Skeletal muscle satellite cell (primary cell): Measurements from ENCODE around the gene ITGA1.

Source experiments
- H3K27me3 ChIP-seq: 2 replicates; pipeline ENCODE4 v1.7.0; 2013; ENCODE audit warnings: low read length; ENCODE audit not compliant: control insufficient read depth, insufficient read depth
- H3K36me3 ChIP-seq: 2 replicates; pipeline ENCODE4 v1.7.0; 2013; ENCODE audit warnings: mild to moderate bottlenecking, control low read depth, low read length; ENCODE audit not compliant: insufficient read depth
- H3K4me1 ChIP-seq: 2 replicates; pipeline ENCODE4 v1.7.0; 2013; ENCODE audit warnings: low read length; ENCODE audit not compliant: control insufficient read depth, insufficient read depth
- H3K4me2 ChIP-seq: 2 replicates; pipeline ENCODE4 v1.7.0; 2013; ENCODE audit warnings: mild to moderate bottlenecking, low read length
- H3K4me3 ChIP-seq: 2 replicates; pipeline ENCODE4 v1.7.0; 2013; ENCODE audit warnings: low read length
- H3K9ac ChIP-seq: 2 replicates; pipeline ENCODE4 v1.7.0; 2013; ENCODE audit warnings: mild to moderate bottlenecking, low read depth, low read length, moderate library complexity
- H3K9me3 ChIP-seq: replicated peaks from 2 replicates; pipeline ENCODE4 v1.7.0; 2013; ENCODE audit warnings: mild to moderate bottlenecking, control low read depth, low read length

ITGA1 gene

DNA sequence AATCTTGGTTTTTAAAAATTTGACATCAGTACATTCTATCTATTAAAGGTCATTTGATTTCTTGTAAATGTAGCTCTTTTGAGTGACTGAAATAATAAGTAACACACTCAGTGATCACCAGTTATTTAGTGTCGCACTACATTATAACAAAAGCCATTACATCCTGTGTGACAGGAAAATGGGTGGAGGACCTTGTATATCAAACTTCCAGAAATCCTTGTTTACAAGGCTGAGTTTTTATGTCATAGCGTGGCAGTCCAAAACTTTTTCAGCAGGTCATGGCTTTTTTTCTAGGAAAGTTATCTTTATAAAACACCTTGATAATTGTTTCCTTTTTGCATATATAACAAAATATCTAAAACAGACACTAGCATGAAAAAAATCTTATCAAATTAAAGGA, 14.4 kb upstream of the ITGA1 start:
- H3K4me1 ChIP-seq = no peaks in the 10 kb centered on the region
- no peak overlapping the region for H3K9ac ChIP-seq

DNA sequence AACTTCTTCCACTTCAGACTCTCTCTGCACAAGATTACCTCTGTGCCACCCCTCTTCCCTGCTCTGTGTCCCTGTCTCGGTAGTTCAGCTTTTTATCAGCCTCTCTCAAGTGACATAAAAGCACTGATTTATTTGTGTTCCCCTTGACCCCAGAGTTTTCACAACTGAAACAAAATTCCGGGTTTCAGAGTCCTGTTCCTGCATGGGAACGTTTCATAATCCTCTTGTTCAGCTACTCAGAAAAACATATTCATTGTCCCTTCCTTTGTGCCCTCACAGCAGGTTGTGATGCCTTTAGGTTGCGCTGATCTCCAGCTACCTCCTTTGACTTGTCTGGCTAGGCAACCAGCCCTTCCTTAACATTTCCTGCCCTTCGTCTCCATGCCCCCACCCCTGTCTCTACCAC, 13.7 kb upstream of the ITGA1 start:
- no peaks in the 10 kb centered on the region for H3K36me3 ChIP-seq
- H3K4me1 ChIP-seq = no peaks in the 10 kb centered on the region

More for the DNA sequence above, 14.4 kb upstream of the ITGA1 start:
- Histone ChIP-seq H3K9me3 (no peaks in the 10 kb centered on the region), H3K36me3 (no peaks in the 10 kb centered on the region), H3K27me3 (no peaks in the 10 kb centered on the region), H3K4me2 (no peak overlapping the region), H3K4me3 (no peak overlapping the region)

DNA sequence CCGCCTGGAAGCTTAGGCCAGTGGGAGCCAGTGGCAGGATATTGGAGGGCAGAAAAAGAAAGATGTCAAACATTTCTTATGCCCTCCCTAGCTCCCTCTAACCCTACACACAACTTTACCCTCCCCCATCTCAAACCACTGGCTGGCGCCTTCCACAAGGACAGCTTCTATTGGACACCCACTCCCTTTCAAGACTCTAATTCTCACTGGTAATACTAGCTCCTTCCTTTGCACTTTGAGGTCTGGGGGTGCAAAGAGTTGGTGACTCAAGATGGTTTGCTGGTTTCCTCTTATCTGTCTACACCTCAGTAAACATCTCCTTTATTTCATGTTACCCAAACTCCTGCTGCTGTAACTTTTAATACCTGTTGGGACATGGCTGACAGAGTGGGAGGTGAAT, 11.6 kb upstream of the ITGA1 start:
- no peak overlapping the region for H3K9ac ChIP-seq
- no peaks in the 10 kb centered on the region for H3K4me1 ChIP-seq

More for the DNA sequence above, 13.7 kb upstream of the ITGA1 start:
- no peak overlapping the region for H3K9ac ChIP-seq
- no peaks in the 10 kb centered on the region for H3K9me3 ChIP-seq
- H3K4me3 ChIP-seq = no peak overlapping the region
- H3K27me3 ChIP-seq = no peaks in the 10 kb centered on the region
- H3K4me2 ChIP-seq = no peak overlapping the region

DNA sequence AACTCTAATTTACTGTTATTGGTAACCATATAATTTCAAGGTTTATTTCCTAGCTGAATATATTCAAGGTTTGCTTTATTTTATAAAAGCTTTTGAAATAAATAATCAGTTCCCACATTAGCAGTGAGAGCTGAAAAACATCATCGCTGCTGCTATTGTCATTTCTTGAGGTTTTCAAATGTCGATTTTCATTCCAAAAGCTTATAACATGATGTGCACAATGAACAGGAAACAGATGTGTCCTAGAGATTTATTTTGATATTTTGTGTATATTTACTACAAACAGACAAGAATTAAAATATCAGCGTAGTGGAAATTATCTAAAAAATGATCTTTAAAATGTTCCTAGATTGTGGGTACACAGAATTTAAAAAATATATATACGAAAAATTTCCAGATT, 10.5 kb upstream of the ITGA1 start:
- Histone ChIP-seq H3K9me3 (no peaks in the 10 kb centered on the region), H3K9ac (no peak overlapping the region), H3K4me3 (no peak overlapping the region), H3K4me1 (no peaks in the 10 kb centered on the region), H3K27me3 (no peaks in the 10 kb centered on the region), H3K4me2 (no peak overlapping the region), H3K36me3 (no peaks in the 10 kb centered on the region)

More for the DNA sequence above, 11.6 kb upstream of the ITGA1 start:
- Histone ChIP-seq H3K9me3 (no peaks in the 10 kb centered on the region), H3K4me2 (no peak overlapping the region), H3K36me3 (no peaks in the 10 kb centered on the region), H3K27me3 (no peaks in the 10 kb centered on the region), H3K4me3 (no peak overlapping the region)

GRCh38 chr5:52778781-52779180, 8.9 kb upstream of the ITGA1 start:
- no peaks in the 10 kb centered on the region for H3K27me3 ChIP-seq
- H3K9ac ChIP-seq = no peak overlapping the region
- no peaks in the 10 kb centered on the region for H3K36me3 ChIP-seq
- H3K9me3 ChIP-seq = no peaks in the 10 kb centered on the region
- peaks cover 11% of the 10 kb centered on the region for H3K4me1 ChIP-seq
- H3K4me3 ChIP-seq = no peak overlapping the region
- no peak overlapping the region for H3K4me2 ChIP-seq

GRCh38 chr5:52779213-52779612, 8.5 kb upstream of the ITGA1 start:
- Histone ChIP-seq H3K4me2 (no peak overlapping the region), H3K36me3 (no peaks in the 10 kb centered on the region), H3K4me1 (peaks cover 14% of the 10 kb centered on the region), H3K9ac (no peak overlapping the region), H3K27me3 (no peaks in the 10 kb centered on the region), H3K4me3 (no peak overlapping the region), H3K9me3 (no peaks in the 10 kb centered on the region)

GRCh38 chr5:52783226-52783959, 4.3 kb upstream of the ITGA1 start:
- Histone ChIP-seq H3K9me3 (no peaks in the 10 kb centered on the region), H3K9ac (peak overlapping the region; percentile 29), H3K4me1 (peaks cover 20% of the 10 kb centered on the region), H3K27me3 (no peaks in the 10 kb centered on the region), H3K4me2 (peak overlapping the region; percentile 31), H3K4me3 (no peak overlapping the region), H3K36me3 (no peaks in the 10 kb centered on the region)

GRCh38 chr5:52784737-52785136, 3.0 kb upstream of the ITGA1 start:
- Histone ChIP-seq H3K4me3 (no peak overlapping the region), H3K36me3 (no peaks in the 10 kb centered on the region), H3K9me3 (no peaks in the 10 kb centered on the region), H3K4me1 (peaks cover 32% of the 10 kb centered on the region), H3K9ac (no peak overlapping the region), H3K27me3 (no peaks in the 10 kb centered on the region), H3K4me2 (no peak overlapping the region)

DNA sequence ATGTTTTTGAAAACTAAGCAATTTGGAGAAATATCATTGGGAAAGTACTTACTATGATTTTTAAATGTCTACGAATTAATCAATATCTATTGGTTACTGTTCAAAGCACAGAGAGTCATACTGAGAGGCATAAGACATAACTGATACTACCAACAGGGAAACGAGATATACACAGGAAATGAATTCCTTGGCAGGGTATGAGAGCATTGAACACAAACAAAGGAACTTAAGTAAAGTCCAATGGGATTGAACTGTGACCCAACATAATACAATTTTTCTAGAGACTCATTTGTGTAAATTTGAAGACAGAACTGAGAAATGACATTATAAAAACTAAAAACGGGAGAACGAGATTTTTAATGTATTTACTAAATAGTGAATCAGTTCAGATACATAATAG, 1.3 kb upstream of the ITGA1 start:
- H3K4me3 ChIP-seq = no peak overlapping the region
- peaks cover 32% of the 10 kb centered on the region for H3K4me1 ChIP-seq
- H3K27me3 ChIP-seq = no peaks in the 10 kb centered on the region
- no peak overlapping the region for H3K4me2 ChIP-seq
- H3K9me3 ChIP-seq = no peaks in the 10 kb centered on the region
- H3K9ac ChIP-seq = no peak overlapping the region
- H3K36me3 ChIP-seq = no peaks in the 10 kb centered on the region

DNA sequence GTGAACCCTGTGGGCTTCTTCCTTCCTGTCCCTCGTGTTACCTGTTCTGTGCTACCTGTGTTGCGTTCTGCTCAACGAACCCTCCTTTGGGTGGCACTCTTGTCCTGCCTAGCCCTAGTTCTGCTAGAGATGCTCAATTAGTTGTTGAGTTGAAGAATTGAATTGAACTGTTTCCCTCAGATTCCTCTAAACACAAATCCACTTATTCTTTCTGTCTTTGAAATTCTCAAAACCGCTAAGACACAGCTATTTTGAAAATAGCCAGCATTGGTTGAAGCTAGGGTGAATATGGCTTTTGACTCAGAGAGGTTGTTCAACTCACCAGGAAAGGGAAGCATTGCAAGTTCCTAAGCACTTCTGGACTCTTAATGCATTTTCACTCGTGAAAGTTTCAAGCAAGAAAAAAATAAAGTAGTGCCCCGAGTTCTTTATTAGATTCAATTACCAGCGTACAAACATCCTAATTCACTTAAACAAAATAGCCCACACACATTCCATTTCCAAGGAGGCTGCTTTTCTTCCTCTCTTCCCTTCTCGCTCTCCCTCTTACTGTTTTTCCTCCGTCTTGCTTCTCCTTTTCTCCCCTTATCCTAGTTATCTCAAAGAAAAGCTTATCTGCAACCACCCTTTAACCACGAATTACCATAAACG, 642 bp upstream of the ITGA1 start:
- peaks cover 32% of the 10 kb centered on the region for H3K4me1 ChIP-seq
- H3K27me3 ChIP-seq = no peaks in the 10 kb centered on the region
- H3K4me3 ChIP-seq = peak overlapping the region; percentile 77
- peak overlapping the region; percentile 72 for H3K9ac ChIP-seq
- H3K36me3 ChIP-seq = no peaks in the 10 kb centered on the region
- no peaks in the 10 kb centered on the region for H3K9me3 ChIP-seq
- H3K4me2 ChIP-seq = peak overlapping the region; percentile 87

DNA sequence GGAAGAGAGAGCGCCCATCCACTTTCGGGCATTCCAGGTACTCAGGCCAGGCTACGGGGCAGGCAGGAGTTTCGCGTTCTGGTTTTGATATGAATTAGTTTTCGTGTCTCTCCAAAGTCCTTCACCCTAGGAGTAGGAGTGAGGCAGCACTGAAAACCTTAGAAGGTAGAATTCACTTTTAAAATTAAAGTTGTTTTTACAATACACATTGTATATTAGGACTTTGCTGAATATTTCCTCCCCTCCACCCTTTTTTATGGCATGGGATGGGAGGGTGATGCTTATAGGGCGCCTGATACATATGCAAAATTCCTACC, 747 bp downstream of the ITGA1 start:
- Histone ChIP-seq H3K4me1 (peaks cover 24% of the 10 kb centered on the region), H3K27me3 (no peaks in the 10 kb centered on the region), H3K4me2 (peak overlapping the region; percentile 87), H3K36me3 (no peaks in the 10 kb centered on the region), H3K9ac (peak overlapping the region; percentile 72), H3K9me3 (no peaks in the 10 kb centered on the region), H3K4me3 (peak overlapping the region; percentile 77)

DNA sequence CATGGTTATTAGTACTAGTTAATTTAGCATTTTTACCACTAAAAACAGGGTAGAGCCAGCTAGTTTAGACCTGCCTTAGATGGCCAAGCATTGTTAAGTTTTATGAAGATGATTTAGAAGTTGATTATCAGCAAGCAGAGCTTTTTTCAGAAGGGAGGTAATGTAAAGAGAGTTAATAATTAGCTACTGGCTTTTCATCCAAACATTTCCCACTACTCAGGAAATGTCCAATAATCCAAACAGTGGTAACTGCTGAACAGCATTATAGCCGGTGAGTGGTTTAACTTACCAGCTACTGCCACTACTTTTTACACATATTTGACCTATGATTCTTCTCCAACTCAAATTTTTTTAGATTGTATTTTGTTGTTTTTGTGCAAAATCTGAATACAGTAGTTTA, 1.7 kb downstream of the ITGA1 start:
- Histone ChIP-seq H3K9ac (no peak overlapping the region), H3K4me3 (peak overlapping the region; percentile 77), H3K9me3 (no peaks in the 10 kb centered on the region), H3K36me3 (no peaks in the 10 kb centered on the region), H3K4me2 (peak overlapping the region; percentile 87), H3K27me3 (no peaks in the 10 kb centered on the region), H3K4me1 (peaks cover 18% of the 10 kb centered on the region)
